ENCODE results near the gene NRAP. TPM values are rescaled to one million over a fixed set of nuclear protein-coding genes. Genes with fewer than 3 reads are reported as not detected.

The NRAP gene
- total and polyA plus RNA-seq, 10 of the 15 experiments (the other 5 are each of a cell fraction or from before 2014, with no cell fraction given), result not detected

- no peak for TF ChIP-seq CUX1 (IDR thresholded peaks at IDR 0.05; ENCODE audit: insufficient replicate concordance, low read depth, low read length)
- 0 out of 2 replicates have a peak, but pooled peaks have one; percentile 67 for TF ChIP-seq ZBED1 (IDR thresholded peaks at IDR 0.05; ENCODE audit: borderline replicate concordance)
- TF ChIP-seq CBFB (IDR thresholded peaks at IDR 0.05; ENCODE audit: low read depth), result peak; percentile 67; the same call in 1 of the 2 replicates
- TF ChIP-seq MYC (IDR thresholded peaks at IDR 0.05; ENCODE audit: insufficient read depth, insufficient read length, insufficient replicate concordance, low read length, severe bottlenecking), result no peak
- TF ChIP-seq DPF2 (IDR thresholded peaks at IDR 0.05), result peak; percentile 92
- TF ChIP-seq SMAD1 (IDR thresholded peaks at IDR 0.05; ENCODE audit: low read depth, partially characterized antibody), result no peak
- TF ChIP-seq USF1 (IDR thresholded peaks at IDR 0.05; ENCODE audit: borderline replicate concordance, extremely low read length, insufficient read depth, low read depth, low read length), result no peak
- peak; percentile 81 for TF ChIP-seq MEF2B (IDR thresholded peaks at IDR 0.05; ENCODE audit: partially characterized antibody, poor library complexity, severe bottlenecking)
- TF ChIP-seq POLR2AphosphoS2 (IDR thresholded peaks at IDR 0.05; ENCODE audit: low read depth, low read length), result no peak
- TF ChIP-seq SKIL (IDR thresholded peaks at IDR 0.05; ENCODE audit: low read depth, poor library complexity, severe bottlenecking), result peak; percentile 93
- TF ChIP-seq CHD2 (IDR thresholded peaks at IDR 0.05; ENCODE audit: borderline replicate concordance, low read depth, low read length), result no peak
- TF ChIP-seq GATAD2B (conservative IDR thresholded peaks at IDR 0.05; ENCODE audit: low read depth), result peak; percentile 43; the same call in 1 of the 2 replicates
- peak; percentile 66; the same call in 1 of the 2 replicates for TF ChIP-seq BMI1 (IDR thresholded peaks at IDR 0.05; ENCODE audit: borderline replicate concordance)
- no peak for TF ChIP-seq EGR1 (IDR thresholded peaks at IDR 0.05; ENCODE audit: borderline replicate concordance in 1 of 2, low read depth in 2 of 2, low read length in 2 of 2)
- TF ChIP-seq NR2C1 (IDR thresholded peaks at IDR 0.05), result peak; percentile 20; the same call in 1 of the 2 replicates
- peak; percentile 93 for TF ChIP-seq IKZF1 (conservative IDR thresholded peaks at IDR 0.05)
- no peak for TF ChIP-seq ZNF622 (IDR thresholded peaks at IDR 0.05)
- TF ChIP-seq SMARCA5 (IDR thresholded peaks at IDR 0.05), result no peak; the same call in 1 of the 2 replicates
- TF ChIP-seq SMC3 (IDR thresholded peaks at IDR 0.05; ENCODE audit: borderline replicate concordance, low read length), result no peak
- no peak for TF ChIP-seq NFXL1 (IDR thresholded peaks at IDR 0.05; ENCODE audit: borderline replicate concordance)
- TF ChIP-seq NRF1 (conservative IDR thresholded peaks at IDR 0.05; ENCODE audit: low read depth, low read length), result no peak
Observed at GRCh38 chr10:113681533-113682470, 18.0 kb upstream of the NRAP start (continued).

Measured in GM12878 (cell line).